DOHH2 (cell line): Measurements from ENCODE around the gene DPP6.

Experiments
- CTCF ChIP-seq: fragments of 200-600 bp; sonication (generic); IDR thresholded peaks from one replicate; pipeline ENCODE4 v1.5.1; 2014; ENCODE audit warnings: antibody characterized with exemption, mild to moderate bottlenecking, low read depth, low read length; ENCODE audit not compliant: poor library complexity, severe bottlenecking
- EZH2phosphoT487 ChIP-seq: fragments of 200-600 bp; sonication (generic); IDR thresholded peaks from 2 replicates; pipeline ENCODE4 v1.6.1; 2017; ENCODE audit warnings: borderline replicate concordance, mild to moderate bottlenecking, antibody characterized with exemption, low read length, moderate library complexity, mixed read lengths

DNA sequence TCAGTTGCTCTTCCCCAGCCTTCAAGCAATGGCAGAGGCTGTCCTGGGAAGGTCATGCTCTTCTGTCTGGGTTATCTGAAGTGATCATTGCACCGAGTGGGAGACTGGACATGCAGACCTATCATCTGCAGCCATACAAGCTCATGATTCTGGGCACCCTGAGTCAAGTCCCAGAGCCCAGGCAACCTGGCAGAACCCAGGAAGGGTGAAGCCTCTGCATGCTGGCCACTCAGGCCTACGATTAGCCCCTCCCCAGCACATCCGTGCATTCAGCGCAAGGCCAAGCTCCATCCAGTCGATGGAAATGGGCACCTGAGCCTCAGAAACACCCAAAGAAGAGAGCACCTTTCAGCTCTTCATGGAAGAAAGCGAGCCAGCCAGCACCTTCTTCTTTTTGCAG is 688.9 kb downstream of the DPP6 start:
- TF ChIP-seq EZH2phosphoT487 (no peak), CTCF (no peak)
